Vagina (tissue), 2 donors: ENCODE measurements around the gene MID1IP1.

Experiments used
- POLR2AphosphoS5 ChIP-seq, 2 donors: sonication (generic); formaldehyde crosslinking; IDR thresholded peaks; one replicate each; pipeline ENCODE4 v1.9.0; 2017; ENCODE audit warnings: antibody characterized with exemption in 2 of 2, mild to moderate bottlenecking in 2 of 2, low read depth in 1 of 2; ENCODE audit not compliant: insufficient read depth in 1 of 2
- TF ChIP-seq, protein P1 (sequence below), 3 experiments: fragments of 450-650 bp in 2 of 3; fragments of 200-600 bp in 1 of 3; sonication (generic) in 1 of 3; IDR thresholded peaks; one replicate each; pipeline ENCODE4 v1.5.1; 2017 to 2019; ENCODE audit warnings: antibody characterized with exemption in 3 of 3, mild to moderate bottlenecking in 2 of 3, moderate library complexity in 2 of 3

- no peak for TF ChIP-seq POLR2AphosphoS5 (IDR thresholded peaks at IDR 0.05; ENCODE audit: insufficient read depth in 1 of 2, low read depth in 1 of 2)
- TF ChIP-seq, protein P1, sequence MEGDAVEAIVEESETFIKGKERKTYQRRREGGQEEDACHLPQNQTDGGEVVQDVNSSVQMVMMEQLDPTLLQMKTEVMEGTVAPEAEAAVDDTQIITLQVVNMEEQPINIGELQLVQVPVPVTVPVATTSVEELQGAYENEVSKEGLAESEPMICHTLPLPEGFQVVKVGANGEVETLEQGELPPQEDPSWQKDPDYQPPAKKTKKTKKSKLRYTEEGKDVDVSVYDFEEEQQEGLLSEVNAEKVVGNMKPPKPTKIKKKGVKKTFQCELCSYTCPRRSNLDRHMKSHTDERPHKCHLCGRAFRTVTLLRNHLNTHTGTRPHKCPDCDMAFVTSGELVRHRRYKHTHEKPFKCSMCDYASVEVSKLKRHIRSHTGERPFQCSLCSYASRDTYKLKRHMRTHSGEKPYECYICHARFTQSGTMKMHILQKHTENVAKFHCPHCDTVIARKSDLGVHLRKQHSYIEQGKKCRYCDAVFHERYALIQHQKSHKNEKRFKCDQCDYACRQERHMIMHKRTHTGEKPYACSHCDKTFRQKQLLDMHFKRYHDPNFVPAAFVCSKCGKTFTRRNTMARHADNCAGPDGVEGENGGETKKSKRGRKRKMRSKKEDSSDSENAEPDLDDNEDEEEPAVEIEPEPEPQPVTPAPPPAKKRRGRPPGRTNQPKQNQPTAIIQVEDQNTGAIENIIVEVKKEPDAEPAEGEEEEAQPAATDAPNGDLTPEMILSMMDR (IDR thresholded peaks at IDR 0.05): no peak
Observed at GRCh38 chrX:38770152-38770551, 31.1 kb upstream of the MID1IP1 start.
